ENCODE data around the gene RAB11FIP3.
"Not testable (repeated sequence)": the region's sequence is repeated elsewhere in the genome, so short reads cannot be mapped to it uniquely, and the experiment has no call there.

RAB11FIP3 gene

DNA sequence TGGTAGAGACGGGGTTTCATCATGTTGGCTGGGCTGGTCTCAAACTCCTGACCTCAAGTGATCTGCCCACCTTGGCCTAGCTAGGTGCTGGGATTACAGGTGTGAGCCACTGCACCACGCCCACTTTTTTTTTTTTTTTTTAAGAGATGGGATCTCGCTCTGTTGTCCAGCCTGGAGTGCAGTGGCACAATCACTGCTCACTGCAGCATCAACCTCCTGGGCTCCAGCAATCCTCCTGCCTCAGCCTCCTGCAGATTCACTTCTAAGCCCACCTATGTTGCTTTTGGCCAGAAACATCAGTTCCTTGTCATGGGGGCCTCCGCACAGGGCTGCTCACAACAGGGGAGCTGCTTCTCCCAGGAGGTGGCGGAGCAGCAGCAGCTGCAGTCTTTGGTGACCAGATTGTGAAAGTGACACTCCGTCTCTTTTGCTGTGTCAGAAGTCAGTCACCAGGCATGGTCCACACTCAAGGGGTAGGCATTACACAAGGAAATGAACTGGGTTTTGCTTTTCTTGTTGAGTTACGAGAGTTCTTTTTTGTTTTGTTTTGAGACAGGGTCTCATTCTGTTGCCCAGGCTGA, 32.9 kb upstream of the RAB11FIP3 start:
- no peak for DNase-seq (ENCODE audit: low read depth)

DNA sequence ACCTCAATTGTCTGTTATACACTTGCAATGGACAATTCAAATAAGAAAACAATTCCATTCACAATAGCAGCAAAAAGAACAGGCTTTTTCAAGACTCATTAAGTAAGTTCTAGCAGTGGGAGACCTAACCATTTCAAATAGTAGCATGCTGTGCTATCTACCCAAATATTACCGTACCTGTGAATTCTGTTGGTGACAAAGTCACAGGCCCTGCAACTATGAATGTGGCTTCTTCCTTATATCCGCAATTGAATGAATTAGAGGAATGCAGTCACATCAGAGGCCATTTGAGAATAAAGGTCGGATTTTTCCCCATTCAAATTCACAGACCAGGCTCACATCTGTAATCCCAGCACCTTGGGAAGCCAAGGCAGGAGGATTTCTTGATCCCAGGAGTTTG, 29.2 kb upstream of the RAB11FIP3 start:
- DNase-seq (ENCODE audit: low read depth): no peak

DNA sequence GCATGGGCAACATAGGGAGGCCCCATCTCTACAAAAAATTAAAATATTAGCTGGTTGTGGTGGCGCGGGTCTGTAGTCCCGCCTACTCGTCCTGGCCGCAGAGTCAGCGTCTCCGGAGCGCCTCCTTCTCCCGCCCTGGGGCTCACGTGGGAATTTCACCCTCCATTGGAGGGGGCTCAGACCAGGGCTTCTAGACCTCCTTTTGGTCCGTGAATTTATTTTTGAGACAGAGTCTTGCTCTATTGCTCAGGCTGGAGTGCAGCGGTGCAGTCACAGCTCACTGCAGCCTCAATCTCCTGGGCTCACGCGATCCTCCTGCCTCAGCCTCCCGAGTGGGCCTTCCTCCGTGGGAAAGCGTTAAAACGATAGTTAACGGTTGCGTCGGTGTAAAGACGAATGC, 28.8 kb upstream of the RAB11FIP3 start:
- DNase-seq (ENCODE audit: low read depth): peak; percentile 60

DNA sequence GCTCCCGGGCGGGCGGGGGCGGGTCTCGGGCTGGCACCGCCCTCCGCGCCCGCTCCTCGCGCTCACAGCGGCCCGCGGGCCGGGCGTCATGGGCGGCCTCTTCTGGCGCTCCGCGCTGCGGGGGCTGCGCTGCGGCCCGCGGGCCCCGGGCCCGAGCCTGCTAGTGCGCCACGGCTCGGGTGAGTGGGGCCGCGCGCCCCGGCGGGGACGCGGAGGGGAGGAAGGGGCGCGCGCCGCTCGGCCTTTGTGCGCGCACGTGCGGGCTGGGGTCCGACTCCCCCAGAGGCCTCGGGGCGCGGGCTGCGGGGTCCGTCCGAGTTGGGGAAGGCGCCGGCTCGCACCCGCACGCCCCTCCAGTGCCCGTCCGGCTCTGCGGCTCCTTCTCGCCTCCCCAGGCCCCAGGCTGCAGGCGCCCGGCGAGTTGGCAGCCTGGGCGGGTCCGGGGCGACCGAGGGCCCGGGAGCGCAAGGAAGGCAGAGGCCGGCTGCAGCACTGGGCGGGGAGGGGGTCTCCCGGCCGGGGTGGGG, 28.3 kb upstream of the RAB11FIP3 start, which contains the start of gene NME4:
NME4 (plus strand) TSS at position 65 of the 527 bp plus-strand sequence; CDS start at position 89, 24 bp downstream.
- DNase-seq (ENCODE audit: low read depth): no peak

DNA sequence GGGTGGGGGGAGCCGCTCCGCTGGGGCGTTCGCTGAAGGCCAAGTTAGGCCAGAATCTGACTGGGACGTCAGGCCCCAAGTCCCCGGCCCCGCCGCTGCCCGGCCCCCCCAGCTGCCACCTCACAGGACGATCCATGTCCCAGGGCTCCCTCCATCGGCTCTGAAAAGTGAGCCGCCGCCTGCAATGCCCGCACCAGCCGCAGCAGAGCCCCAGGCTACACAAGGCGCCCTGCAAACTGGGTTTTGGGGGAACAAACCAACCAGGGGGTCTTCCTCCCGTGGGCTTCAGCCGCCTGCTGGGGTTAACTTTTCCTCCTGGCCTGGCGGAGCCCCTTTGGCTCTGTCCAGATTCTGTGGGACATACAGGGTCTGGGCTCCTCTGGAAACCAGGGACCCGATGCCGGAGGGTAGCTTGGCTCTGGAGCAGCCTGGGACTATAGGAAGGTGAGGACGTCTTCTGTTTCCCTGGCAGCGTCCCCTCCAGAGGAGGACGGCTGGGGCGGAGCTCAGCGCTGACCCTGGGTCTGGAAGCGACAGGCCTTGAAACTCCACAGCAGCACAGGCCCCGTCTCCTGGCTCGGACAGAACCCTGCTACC, 27.6 kb upstream of the RAB11FIP3 start:
- no peak for DNase-seq (ENCODE audit: low read depth)

DNA sequence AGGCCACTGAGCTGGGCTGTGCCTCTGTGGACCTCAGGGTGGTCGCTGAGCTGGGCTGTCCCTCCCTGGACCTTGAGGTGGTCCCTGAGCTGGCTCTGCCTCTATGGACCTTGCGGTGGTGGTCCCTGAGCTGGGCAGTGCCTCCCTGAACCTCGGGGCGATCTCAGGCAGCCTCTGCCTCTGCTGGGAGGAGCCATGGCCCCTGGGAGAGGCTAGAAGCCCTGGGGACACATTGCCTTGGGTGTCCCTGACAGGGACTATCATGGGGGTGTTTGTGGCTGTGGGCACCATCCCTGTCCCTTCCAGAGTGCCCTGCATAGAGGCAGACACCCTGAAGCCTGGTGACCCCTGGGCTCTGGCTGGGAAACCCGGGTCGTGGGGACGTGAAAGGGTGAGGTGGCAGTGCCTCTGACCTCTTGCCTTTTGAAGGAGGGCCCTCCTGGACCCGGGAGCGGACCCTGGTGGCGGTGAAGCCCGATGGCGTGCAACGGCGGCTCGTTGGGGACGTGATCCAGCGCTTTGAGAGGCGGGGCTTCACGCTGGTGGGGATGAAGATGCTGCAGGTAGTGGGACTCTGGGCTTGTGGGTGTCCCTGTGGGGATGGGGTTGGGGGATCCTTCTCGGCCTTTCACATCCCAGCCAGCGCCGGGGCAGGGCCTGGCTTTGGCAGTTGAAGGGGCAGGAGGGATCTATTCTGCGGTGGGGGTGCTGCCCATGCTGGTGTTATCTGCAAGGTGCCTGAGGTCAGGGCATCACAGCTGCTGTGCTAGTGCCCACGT, 26.7 kb upstream of the RAB11FIP3 start:
- no peak for DNase-seq (ENCODE audit: low read depth)

DNA sequence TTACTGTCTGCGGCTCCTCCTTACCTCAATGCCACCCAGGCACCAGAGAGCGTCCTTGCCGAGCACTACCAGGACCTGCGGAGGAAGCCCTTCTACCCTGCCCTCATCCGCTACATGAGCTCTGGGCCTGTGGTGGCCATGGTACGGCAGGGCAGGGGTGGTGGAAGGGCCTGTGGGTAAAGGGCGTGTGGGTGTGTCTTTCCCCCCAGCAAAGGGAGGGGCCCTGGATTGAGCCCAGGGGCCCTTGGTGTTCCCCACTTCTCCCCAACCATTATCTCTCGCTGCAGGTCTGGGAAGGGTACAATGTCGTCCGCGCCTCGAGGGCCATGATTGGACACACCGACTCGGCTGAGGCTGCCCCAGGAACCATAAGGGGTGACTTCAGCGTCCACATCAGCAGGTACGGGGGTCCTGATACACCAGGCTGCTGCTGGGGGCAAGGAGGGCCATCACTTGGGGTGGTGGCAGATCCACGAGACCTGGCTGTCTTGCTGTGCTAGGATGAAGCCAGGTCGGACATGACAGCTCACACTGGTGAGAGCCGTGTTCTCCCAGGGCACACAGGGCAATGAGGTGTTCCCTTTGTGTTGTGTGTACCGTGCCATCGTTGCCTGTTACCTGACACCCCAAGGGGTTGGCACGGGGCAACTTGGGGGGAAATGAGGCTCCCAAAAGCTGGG, 26.0 kb upstream of the RAB11FIP3 start:
- DNase-seq (ENCODE audit: low read depth): no peak

DNA sequence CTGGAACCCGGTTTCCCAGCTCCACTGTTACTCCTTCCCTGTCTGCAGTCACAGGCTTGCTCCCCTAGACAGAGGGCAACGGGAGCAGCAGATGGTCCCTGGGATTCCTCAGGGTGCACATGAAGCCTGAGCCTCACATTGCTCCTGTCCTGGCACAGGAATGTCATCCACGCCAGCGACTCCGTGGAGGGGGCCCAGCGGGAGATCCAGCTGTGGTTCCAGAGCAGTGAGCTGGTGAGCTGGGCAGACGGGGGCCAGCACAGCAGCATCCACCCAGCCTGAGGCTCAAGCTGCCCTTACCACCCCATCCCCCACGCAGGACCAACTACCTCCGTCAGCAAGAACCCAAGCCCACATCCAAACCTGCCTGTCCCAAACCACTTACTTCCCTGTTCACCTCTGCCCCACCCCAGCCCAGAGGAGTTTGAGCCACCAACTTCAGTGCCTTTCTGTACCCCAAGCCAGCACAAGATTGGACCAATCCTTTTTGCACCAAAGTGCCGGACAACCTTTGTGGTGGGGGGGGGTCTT, 25.3 kb upstream of the RAB11FIP3 start:
- DNase-seq (ENCODE audit: low read depth): no peak

DNA sequence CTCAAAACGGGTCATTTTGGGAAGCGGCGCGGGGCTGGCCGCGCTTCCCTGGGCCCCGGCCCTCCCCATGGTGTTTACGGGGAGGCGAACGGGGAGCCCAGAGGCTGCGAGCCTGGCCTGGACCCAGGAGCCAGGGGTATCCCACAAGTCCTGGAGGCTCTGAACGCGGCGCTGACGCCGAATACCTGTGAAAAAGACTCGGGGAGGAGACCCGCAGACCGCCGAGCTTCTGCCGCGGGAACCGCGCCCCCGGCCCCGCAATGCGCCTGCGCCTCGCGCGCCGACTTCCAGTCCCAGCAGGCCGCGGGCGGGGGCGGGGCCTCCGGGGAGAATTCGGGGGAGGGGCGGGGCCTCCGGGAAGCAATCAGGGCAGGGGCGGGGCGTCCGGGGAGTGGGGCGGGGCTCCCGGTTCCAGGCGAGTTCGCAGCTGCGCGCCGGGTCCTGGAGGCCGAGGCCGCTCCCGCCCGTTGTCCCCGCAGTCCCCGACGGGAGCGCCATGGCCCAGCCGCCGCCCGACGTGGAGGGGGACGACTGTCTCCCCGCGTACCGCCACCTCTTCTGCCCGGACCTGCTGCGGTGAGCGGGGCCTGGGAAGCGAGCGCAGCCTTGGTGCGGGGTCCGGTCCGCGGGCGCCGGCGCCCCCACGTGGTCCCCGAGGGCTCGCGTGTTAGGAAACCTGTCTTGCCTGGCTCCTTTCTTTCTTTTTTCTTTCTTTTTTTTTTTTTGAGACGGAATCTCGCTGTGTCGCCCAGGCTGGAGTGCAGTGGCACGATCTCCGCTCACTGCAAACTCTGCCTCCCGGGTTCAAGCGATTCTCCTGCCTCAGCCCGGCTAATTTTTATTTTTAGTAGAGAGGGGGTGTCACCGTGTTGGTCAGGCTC, 23.7 kb upstream of the RAB11FIP3 start, which contains the start of gene DECR2:
DECR2 (plus strand) TSS at position 418 of the 881 bp plus-strand sequence; CDS start at position 497, 79 bp downstream.
- DNase-seq (ENCODE audit: low read depth): peak; percentile 63

DNA sequence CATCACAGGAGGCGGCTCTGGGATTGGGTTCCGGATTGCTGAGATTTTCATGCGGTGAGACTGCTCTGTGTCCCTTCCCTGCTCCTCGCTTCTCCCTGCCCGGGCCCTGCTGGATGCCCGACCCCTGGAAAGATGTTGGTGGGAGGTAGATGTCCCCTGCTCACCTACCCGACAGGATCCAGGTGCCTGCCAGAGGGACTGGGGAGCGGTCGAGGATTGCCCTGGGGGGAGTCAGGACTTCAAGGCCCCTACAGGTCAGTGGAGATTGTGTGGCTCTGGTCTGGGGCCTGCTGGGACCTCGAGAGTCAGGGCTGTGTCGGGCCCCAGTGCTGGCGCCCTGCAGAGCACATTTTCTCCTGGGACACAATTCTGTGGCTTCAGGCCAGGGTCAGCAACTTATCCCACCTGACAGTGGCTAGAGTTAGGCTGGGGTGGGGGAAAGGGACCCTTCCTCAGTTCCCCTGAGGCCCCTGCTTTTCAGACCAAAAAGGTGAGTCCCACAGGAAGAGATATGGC, 20.4 kb upstream of the RAB11FIP3 start:
- no peak for DNase-seq (ENCODE audit: low read depth)

DNA sequence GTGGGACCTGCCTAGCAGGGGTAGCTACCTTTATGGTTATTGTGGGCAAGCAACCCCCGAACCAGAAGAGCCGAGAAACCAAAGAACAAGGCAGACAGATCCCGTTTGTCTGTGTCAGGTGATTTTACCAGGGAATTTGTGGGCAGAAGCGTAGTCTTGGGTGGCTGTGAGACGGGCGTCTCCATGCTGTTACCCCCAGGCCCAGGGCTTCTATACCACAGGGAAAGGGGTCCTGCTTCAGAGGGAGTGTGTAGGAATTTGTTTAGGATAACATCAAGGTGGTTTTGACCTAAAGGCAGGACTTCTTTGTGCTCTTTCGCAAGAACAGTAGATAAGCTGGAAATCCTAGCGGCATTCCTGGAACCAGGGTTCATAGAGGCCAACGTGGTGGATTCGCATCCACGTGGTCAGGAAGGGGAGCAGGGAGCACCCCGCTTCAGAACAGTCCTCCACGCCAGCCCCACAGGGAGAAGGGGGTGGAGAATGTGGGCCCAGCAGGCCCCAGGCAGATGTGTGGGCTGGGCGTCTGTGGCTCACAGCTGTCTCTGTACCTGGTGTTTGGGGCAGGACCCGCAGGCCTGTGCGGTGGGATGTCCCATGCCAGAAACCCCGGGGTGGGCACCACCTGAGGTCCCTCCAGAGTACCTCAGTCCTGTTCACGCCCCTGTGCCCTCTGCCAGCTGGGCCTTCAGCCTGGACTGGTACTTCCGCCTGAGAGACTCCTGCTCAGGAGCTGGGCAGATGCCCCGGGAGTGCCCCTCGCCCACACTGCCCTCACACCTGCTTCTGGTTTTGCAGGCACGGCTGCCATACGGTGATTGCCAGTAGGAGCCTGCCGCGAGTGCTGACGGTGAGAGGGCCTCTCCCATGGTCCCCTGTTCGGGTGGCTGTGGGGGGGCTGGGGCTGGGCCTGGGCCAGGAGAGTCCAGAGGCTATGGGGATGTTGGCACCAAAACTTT, 19.6 kb upstream of the RAB11FIP3 start:
- DNase-seq (ENCODE audit: low read depth): no peak

DNA sequence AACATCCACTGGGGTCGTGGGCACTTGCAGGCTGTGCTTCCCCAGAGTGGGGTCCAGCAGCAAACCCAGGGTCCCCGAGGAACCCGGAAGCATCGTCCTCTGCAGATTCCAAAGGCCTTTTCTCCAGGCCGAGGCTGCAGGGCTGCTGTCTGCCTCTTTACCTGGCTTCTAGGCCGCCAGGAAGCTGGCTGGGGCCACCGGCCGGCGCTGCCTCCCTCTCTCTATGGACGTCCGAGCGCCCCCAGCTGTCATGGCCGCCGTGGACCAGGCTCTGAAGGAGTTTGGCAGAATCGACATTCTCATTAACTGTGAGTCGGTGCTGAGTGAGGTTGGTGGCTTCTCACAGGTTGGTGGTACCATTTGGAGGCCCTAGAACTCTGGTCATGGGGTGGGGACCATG, 18.2 kb upstream of the RAB11FIP3 start:
- no peak for DNase-seq (ENCODE audit: low read depth)

DNA sequence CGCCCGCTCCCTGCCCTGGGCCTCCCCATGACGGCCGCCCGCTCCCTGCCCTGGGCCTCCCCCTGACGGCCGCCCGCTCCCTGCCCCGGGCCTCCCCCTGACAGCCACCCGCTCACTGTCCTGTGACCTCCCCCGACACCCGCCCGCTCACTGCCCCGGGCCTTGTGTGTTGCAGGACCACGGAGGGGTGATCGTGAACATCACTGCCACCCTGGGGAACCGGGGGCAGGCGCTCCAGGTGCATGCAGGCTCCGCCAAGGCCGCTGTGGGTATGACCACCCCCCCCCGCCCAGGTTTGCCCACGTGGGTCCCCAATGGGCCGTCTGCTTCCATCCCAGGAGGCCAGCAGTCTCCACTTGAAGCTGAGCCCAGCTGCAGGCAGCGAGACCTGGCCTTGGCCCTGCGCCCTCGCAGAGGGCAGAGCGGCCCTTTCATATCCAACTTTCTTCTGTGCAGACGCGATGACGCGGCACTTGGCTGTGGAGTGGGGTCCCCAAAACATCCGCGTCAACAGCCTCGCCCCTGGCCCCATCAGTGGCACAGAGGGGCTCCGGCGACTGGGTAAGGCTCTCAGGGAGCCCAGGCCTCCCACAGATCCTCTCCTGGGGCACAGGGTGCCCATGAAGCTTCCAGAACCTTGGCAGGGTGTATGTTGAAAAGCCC, 14.8 kb upstream of the RAB11FIP3 start:
- DNase-seq (ENCODE audit: low read depth): no peak

DNA sequence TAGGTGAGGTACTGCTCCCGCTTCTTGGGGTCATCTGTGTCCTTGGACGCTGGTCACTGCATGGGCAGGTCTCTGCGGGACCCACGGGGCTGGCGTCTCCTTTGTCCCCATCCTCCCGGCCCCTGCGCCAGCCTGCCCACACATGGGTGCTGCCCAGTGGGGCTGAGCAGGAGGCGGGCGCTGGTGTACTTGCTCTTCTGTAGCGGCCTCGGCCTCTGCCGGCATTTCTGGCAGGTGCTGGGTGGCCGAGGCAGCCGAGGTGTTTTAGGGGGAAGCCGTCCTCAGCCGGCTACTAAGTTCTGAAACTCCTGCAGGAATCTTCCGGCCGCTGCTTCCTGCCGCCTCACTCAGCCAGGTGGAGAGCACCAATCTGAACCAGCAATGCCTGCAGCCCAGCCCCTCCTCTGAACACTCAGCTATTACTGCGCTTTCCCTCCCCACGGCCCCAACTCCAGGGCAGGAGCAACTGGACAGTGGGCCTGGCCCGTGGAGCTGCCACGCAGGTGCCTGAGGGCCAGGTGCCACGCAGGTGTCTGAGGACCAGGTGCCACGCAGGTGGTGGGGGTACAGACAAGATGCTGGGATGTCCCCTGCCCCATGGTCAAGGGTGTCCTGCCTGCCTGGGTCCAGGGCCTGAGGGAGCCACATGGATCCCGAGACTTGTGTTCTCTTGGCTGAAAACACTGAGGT, 13.7 kb upstream of the RAB11FIP3 start:
- no peak for DNase-seq (ENCODE audit: low read depth)

DNA sequence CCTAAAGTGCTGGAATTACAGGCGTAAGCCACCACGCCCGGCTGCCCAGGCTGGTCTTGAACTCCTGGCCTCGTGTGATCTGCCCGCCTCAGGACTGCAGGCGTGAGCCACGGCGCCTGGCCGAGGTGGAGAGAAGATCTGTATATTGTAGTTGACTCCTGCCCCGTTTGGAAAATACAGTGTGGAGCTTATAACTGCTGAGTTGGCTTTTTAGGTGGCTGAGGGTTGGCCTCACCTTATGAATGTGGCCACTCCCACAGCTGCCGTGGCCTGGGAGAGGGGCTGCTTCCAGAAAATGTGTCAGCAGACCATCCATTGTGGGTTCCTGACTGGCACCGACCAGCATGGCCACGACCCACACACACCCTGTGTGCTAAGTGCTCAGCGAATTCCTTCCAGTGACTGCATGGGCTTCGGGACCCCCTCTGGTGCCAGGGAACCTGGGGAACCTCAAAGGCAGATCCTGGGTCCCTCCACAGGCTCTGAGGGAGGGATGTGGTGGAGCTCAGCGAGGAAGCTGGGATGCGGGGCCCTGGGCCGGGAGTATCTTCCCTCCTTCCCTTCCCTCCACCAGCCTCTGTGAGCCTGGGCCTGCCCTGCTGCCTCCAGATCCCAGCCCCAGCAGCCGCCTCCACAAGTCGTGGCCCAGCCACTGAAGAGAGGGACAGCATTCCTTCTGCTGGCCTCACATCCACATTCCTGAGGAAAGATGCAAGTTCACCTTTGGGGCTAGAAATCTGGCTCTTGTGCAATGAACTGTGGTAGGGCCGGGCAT, 10.9 kb upstream of the RAB11FIP3 start:
- no peak for DNase-seq (ENCODE audit: low read depth)

DNA sequence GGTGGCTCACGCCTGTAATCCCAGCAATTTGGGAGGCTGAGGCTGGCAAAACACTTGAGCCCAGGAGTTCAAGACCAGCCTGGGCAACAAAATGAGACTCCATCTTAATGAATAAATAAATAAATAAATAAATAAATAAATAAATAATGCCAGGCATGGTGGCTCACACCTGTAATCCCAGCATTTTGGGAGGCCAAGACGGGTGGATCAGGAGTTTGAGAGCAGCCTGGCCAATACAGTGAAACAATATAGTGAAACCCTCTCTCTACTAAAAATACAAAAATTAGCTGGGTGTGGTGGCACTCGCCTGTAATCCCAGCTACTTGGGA, 10.3 kb upstream of the RAB11FIP3 start:
- not testable (repeated sequence) for DNase-seq (ENCODE audit: low read depth)

DNA sequence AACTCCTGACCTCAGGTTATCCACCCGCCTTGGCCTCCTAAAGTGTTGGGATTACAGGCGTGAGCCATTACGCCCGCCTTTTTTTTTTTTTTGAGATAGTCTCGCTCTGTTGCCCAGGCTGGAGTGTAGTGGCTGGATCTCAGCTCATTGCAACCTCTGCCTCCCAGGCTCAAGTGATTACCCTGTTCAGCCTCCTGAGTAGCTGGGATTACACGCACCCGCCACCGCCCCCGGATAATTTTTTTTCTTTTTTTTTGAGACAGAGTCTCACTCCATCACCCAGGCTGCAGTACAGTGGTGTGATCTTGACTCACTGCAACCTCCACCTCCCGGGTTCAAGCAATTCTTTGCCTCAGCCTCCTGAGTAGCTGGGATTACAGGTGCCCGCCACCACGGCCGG, 3.3 kb upstream of the RAB11FIP3 start:
- DNase-seq (ENCODE audit: low read depth): not testable (repeated sequence)
